Caco-2 (cell line): Measurements from ENCODE around the gene AP2A2. TPM values are rescaled to one million over a fixed set of nuclear protein-coding genes. Genes with fewer than 3 reads are reported as not detected.

Experiments
- BruUV-seq: library from RNA; stranded (reverse); fragments of 400-500 nt; replicated peaks from 2 replicates; lab custom pipeline; 2021; lab: Mats Ljungman, UMichigan
- CTCF ChIA-PET: fragments of 300-600 bp; sonication (Branson Sonifier 250); formaldehyde crosslinking; loops from one replicate; lab custom pipeline; 2022; ENCODE audit warnings: antibody characterized with exemption; lab: Charles Lee
- POLR2A ChIA-PET: fragments of 300-600 bp; sonication (Branson Sonifier 250); formaldehyde crosslinking; loops from one replicate; lab custom pipeline; 2022; ENCODE audit warnings: antibody characterized with exemption; lab: Charles Lee
- DNase-seq, 2 experiments: peaks; one replicate each; pipeline versions ENCODE4 v3.0.0 to v3.0.0-alpha.2; 2020 to 2022
- H3K27me3 ChIP-seq: replicated peaks from 2 replicates; pipeline ENCODE4 v1.6.0; 2011; ENCODE audit warnings: low read length; ENCODE audit not compliant: control insufficient read depth, insufficient read depth
- H3K36me3 ChIP-seq: 2 replicates; pipeline ENCODE4 v1.5.1; 2011; ENCODE audit warnings: low read length; ENCODE audit not compliant: control insufficient read depth, insufficient read depth
- H3K4me1 ChIP-seq: fragments of 250-450 bp; sonication (Bioruptor Pico); 2 replicates; pipeline ENCODE4 v1.5.1; 2020; ENCODE audit warnings: mild to moderate bottlenecking
- H3K4me3 ChIP-seq: 2 replicates; pipeline ENCODE4 v1.5.1; 2011; ENCODE audit warnings: low read depth, mild to moderate bottlenecking, control low read depth, low read length
- H3K9me3 ChIP-seq: fragments of 250-450 bp; sonication (Bioruptor Pico); 2 replicates; pipeline ENCODE4 v1.5.1; 2020; ENCODE audit warnings: mild to moderate bottlenecking, moderate library complexity
- H3K27ac Mint-ChIP-seq: one replicate; pipeline ENCODE4 v1.8.0; 2022; ENCODE audit warnings: mixed read lengths; ENCODE audit not compliant: unreplicated experiment
- H3K27me3 Mint-ChIP-seq: one replicate; pipeline ENCODE4 v1.8.0; 2022; ENCODE audit warnings: mixed read lengths; ENCODE audit not compliant: insufficient read depth, unreplicated experiment
- H3K36me3 Mint-ChIP-seq: one replicate; pipeline ENCODE4 v1.8.0; 2022; ENCODE audit warnings: mild to moderate bottlenecking, mixed read lengths; ENCODE audit not compliant: insufficient read depth, unreplicated experiment
- H3K4me1 Mint-ChIP-seq: one replicate; pipeline ENCODE4 v1.8.0; 2022; ENCODE audit warnings: low read depth, mixed read lengths; ENCODE audit not compliant: unreplicated experiment
- H3K4me3 Mint-ChIP-seq: one replicate; pipeline ENCODE4 v1.8.0; 2022; ENCODE audit warnings: mild to moderate bottlenecking, moderate library complexity, mixed read lengths; ENCODE audit not compliant: unreplicated experiment
- H3K9me3 Mint-ChIP-seq: one replicate; pipeline ENCODE4 v1.8.0; 2022; ENCODE audit warnings: mixed read lengths; ENCODE audit not compliant: unreplicated experiment
- intact Hi-C: fragments of 100-400 bp; cut with micrococcal nuclease; formaldehyde crosslinking; loops from one replicate; pipeline ENCODE4 v1.10.0; 2022; ENCODE audit not compliant: unreplicated experiment
- total RNA-seq: library from RNA; stranded (reverse); gene quantifications from 2 replicates; pipeline ENCODE4 v1.2.3, GENCODE V29; 2022
- TF ChIP-seq, protein P1 (sequence below), 2 experiments: fragments of 200-600 bp in 1 of 2; IDR thresholded peaks; 1 replicate in 1 of 2; 2 replicates in 1 of 2; pipeline versions ENCODE4 v1.5.1 to v1.8.0; 2011 to 2022; ENCODE audit warnings: antibody characterized with exemption in 1 of 2, control low read depth in 1 of 2, inconsistent platforms in 1 of 2, low read depth in 1 of 2, low read length in 1 of 2, mild to moderate bottlenecking in 1 of 2, moderate library complexity in 1 of 2; ENCODE audit not compliant: insufficient read depth in 1 of 2, severe bottlenecking in 1 of 2, unreplicated experiment in 1 of 2

AP2A2 gene
- total RNA-seq, 1 experiment from 2014 or later, result 130 TPM

DNA sequence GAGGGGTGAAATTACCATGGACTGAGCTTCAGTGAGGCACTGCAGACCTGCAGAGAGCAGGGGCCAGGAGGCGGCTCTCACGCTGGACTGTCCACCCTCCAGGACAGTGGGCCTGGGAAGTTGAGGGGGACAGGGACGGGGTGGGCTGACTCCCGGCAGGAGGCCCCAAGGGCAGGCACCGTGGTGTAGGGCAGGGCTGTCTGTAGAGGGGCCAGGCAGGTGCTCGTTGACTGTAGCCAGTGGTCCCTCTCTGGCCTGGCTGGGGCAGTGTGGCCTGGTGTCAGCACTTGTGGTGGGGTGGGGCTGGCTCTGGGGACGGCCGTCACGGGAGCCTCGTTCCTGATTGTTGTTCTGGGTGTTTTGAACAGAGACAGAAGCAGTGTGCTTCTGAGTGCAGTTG is 64.4 kb downstream of the AP2A2 start:
- H3K27me3 Mint-ChIP-seq, result no peaks in the 10 kb centered on the region
- H3K9me3 ChIP-seq, result no peaks in the 10 kb centered on the region
- H3K9me3 Mint-ChIP-seq, result no peaks in the 10 kb centered on the region
- ChIA-PET POLR2A (no interaction called here), CTCF (no interaction called here)
- H3K27ac Mint-ChIP-seq, result no peak overlapping the region
- H3K4me1 ChIP-seq, result peaks cover 11% of the 10 kb centered on the region
- H3K27me3 ChIP-seq, result no peaks in the 10 kb centered on the region
- peaks cover 7% of the 10 kb centered on the region for H3K36me3 ChIP-seq
- DNase-seq, result no peak
- no peak overlapping the region for H3K4me3 Mint-ChIP-seq
- H3K4me3 ChIP-seq, result no peak overlapping the region
- TF ChIP-seq, protein P1, sequence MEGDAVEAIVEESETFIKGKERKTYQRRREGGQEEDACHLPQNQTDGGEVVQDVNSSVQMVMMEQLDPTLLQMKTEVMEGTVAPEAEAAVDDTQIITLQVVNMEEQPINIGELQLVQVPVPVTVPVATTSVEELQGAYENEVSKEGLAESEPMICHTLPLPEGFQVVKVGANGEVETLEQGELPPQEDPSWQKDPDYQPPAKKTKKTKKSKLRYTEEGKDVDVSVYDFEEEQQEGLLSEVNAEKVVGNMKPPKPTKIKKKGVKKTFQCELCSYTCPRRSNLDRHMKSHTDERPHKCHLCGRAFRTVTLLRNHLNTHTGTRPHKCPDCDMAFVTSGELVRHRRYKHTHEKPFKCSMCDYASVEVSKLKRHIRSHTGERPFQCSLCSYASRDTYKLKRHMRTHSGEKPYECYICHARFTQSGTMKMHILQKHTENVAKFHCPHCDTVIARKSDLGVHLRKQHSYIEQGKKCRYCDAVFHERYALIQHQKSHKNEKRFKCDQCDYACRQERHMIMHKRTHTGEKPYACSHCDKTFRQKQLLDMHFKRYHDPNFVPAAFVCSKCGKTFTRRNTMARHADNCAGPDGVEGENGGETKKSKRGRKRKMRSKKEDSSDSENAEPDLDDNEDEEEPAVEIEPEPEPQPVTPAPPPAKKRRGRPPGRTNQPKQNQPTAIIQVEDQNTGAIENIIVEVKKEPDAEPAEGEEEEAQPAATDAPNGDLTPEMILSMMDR (IDR thresholded peaks at IDR 0.05; ENCODE audit: insufficient read depth in 1 of 2, low read depth in 1 of 2, low read length in 1 of 2, severe bottlenecking in 1 of 2, unreplicated experiment in 1 of 2), result no peak
- intact Hi-C loops, result no loop called here
- peaks cover 82% of the 10 kb centered on the region for H3K36me3 Mint-ChIP-seq
- peaks cover 3% of the 10 kb centered on the region for H3K4me1 Mint-ChIP-seq
- BruUV-seq, result no TSS peak

DNA sequence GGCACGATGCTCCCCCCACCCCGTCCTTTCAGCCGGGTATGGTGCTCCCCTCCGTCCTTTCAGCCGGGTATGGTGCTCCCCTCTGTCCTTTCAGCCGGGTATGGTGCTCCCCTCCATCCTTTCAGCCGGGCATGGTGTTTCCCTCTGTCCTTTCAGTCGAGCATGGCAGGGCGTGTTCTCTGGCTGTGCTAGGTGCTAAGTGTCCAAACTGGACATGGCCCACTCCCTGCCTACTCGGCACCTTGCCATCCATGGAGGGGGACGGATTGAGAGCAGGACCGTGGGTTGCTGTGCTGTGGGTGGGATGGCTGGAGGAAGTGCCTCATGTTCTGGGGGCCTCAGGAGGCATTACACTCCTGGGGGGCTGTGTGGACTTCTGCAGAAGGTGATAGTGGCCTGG is 65.4 kb downstream of the AP2A2 start:
- H3K36me3 Mint-ChIP-seq, result peaks cover 87% of the 10 kb centered on the region

DNA sequence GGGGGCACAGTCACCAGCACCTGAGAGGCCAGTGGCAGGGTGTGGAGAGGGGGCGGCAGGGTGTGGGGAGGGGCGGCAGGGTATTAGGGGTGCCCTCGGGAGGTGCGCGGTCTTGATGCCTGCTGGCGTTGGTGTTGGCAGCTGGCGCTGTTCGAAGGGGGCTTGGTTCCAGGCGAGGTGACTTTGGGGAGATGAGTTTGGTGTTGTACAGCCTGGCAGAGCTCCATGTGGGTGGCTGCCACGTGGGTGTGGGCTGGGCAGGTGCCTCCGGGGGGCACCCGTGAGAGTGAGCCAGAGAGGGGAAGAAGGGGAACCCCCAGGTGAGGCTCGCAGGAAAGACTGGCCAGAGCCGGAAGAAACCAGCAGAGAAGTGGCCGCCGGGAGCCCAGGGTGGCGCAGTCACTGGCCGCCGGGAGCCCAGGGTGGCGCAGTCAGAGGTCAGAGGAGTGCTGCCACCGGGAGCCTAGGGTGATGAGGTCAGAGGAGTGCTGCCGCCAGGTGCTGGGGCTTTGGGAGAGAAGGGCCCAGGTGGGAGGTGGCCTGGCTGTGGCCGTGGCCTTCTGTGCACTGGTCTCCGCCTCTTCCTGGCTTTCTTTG is 66.1 kb downstream of the AP2A2 start:
- DNase-seq, result no peak
- no peaks in the 10 kb centered on the region for H3K27me3 ChIP-seq
- H3K36me3 ChIP-seq, result peaks cover 7% of the 10 kb centered on the region
- ChIA-PET CTCF (interaction anchor here (1.1 kb wide), 1 partner anchor 81 kb away, joined by 3 read pairs; the partner anchor contains the start of gene CHID1), POLR2A (no interaction called here)
- intact Hi-C loops, result no loop called here
- no peaks in the 10 kb centered on the region for H3K9me3 ChIP-seq
- Mint-ChIP-seq H3K4me3 (no peak overlapping the region), H3K27ac (no peak overlapping the region), H3K27me3 (no peaks in the 10 kb centered on the region), H3K4me1 (peaks cover 7% of the 10 kb centered on the region), H3K9me3 (no peaks in the 10 kb centered on the region), H3K36me3 (peaks cover 87% of the 10 kb centered on the region)
- no TSS peak for BruUV-seq
- no peak overlapping the region for H3K4me3 ChIP-seq
- peaks cover 1% of the 10 kb centered on the region for H3K4me1 ChIP-seq
- TF ChIP-seq, protein P1 (IDR thresholded peaks at IDR 0.05; ENCODE audit: insufficient read depth in 1 of 2, low read depth in 1 of 2, low read length in 1 of 2, severe bottlenecking in 1 of 2, unreplicated experiment in 1 of 2), result no peak

More for the DNA sequence above, 65.4 kb downstream of the AP2A2 start:
- intact Hi-C loops, result no loop called here
- peaks cover 9% of the 10 kb centered on the region for H3K4me1 ChIP-seq
- TF ChIP-seq, protein P1 (IDR thresholded peaks at IDR 0.05; ENCODE audit: insufficient read depth in 1 of 2, low read depth in 1 of 2, low read length in 1 of 2, severe bottlenecking in 1 of 2, unreplicated experiment in 1 of 2), result no peak
- peaks cover 7% of the 10 kb centered on the region for H3K4me1 Mint-ChIP-seq
- no peaks in the 10 kb centered on the region for H3K9me3 Mint-ChIP-seq
- no peak for DNase-seq
- ChIA-PET POLR2A (no interaction called here), CTCF (no interaction called here)
- H3K27ac Mint-ChIP-seq, result no peak overlapping the region
- no peaks in the 10 kb centered on the region for H3K27me3 Mint-ChIP-seq
- H3K4me3 Mint-ChIP-seq, result no peak overlapping the region
- H3K4me3 ChIP-seq, result no peak overlapping the region
- no peaks in the 10 kb centered on the region for H3K27me3 ChIP-seq
- BruUV-seq, result no TSS peak
- no peaks in the 10 kb centered on the region for H3K9me3 ChIP-seq
- H3K36me3 ChIP-seq, result peaks cover 9% of the 10 kb centered on the region
